K562 (cell line): Measurements from ENCODE around the gene SH3TC2. TPM values are rescaled to one million over a fixed set of nuclear protein-coding genes. Genes with fewer than 3 reads are reported as not detected.

Experiments
- ATAC-seq: fragments of 200-7000 bp; cut with Tn5 transposase; 3 replicates; pipeline ENCODE4 v1.9.1; 2020; ENCODE audit warnings: moderate library complexity
- BruUV-seq: library from RNA; stranded (reverse); fragments of 400-500 nt; replicated peaks from 2 replicates; lab custom pipeline; 2021; lab: Mats Ljungman, UMichigan
- CTCF ChIA-PET: fragments of 300-600 bp; formaldehyde crosslinking; extraction: SDS; loops from one replicate; lab custom pipeline; 2021; ENCODE audit warnings: low intra/inter-chr PET ratio; lab: Yijun Ruan, JAX
- POLR2A ChIA-PET: fragments of 300-600, 350-650 bp; sonication (Branson Sonifier 250); formaldehyde crosslinking; extraction: SDS; loops from one replicate; lab custom pipeline; 2021; ENCODE audit warnings: antibody characterized with exemption, inconsistent platforms; lab: Yijun Ruan, JAX
- DNase-seq, 4 experiments: peaks; one replicate each; pipeline versions ENCODE4 v3.0.0 to v3.0.0-alpha.2; 2011 to 2018; ENCODE audit warnings: low spot score in 3 of 4, mixed read lengths in 3 of 4; ENCODE audit errors: extremely low read depth in 1 of 4
- FAIRE-seq: peaks from 2 replicates; lab custom pipeline; 2011; peaks lifted over from hg19 to GRCh38; lab: Jason Lieb, UNC
- H2AFZ ChIP-seq: 2 replicates; pipeline ENCODE4 v1.6.0; 2011; ENCODE audit warnings: low read depth, low read length, control low read depth, inconsistent platforms
- H3K27ac ChIP-seq: fragments of 200-600 bp; 3 replicates; pipeline ENCODE4 v1.8.0; 2011; ENCODE audit warnings: low read depth, mild to moderate bottlenecking, control low read depth, inconsistent platforms, low read length, moderate library complexity, mixed read lengths; ENCODE audit errors: extremely low read depth
- H3K27me3 ChIP-seq, 2 experiments: fragments of 300-600 bp in 1 of 2; 2 replicates in 1 of 2; 3 replicates in 1 of 2; pipeline versions ENCODE4 v1.6.0 to v1.8.0; 2011; ENCODE audit warnings: inconsistent platforms in 2 of 2, low read length in 2 of 2, mild to moderate bottlenecking in 1 of 2, mixed read lengths in 1 of 2, moderate library complexity in 1 of 2; ENCODE audit not compliant: control insufficient read depth in 2 of 2, insufficient read depth in 2 of 2
- H3K36me3 ChIP-seq: fragments of 300-600 bp; 3 replicates; pipeline ENCODE4 v1.8.0; 2011; ENCODE audit warnings: mild to moderate bottlenecking, low read length, inconsistent platforms; ENCODE audit not compliant: control insufficient read depth, insufficient read depth
- H3K4me1 ChIP-seq, 2 experiments: fragments of 200-600 bp in 1 of 2; replicated peaks in 1 of 2; 2 replicates in 1 of 2; 3 replicates in 1 of 2; pipeline versions ENCODE4 v1.5.1 to v1.8.0; 2011; ENCODE audit warnings: inconsistent platforms in 2 of 2, low read length in 2 of 2, mild to moderate bottlenecking in 1 of 2, mixed read lengths in 1 of 2, moderate library complexity in 1 of 2; ENCODE audit not compliant: control insufficient read depth in 2 of 2, insufficient read depth in 2 of 2
- H3K4me2 ChIP-seq: 2 replicates; pipeline ENCODE4 v1.6.1; 2011; ENCODE audit warnings: low read length, control low read depth, inconsistent platforms, mixed read lengths; ENCODE audit not compliant: insufficient read depth
- H3K4me3 ChIP-seq: fragments of 200-600 bp; sonication (generic), shearing (Covaris generic); 2 replicates; pipeline ENCODE4 v1.5.1; 2016; ENCODE audit warnings: control low read depth, inconsistent platforms
- H3K79me2 ChIP-seq: fragments of 200-600 bp; 3 replicates; pipeline ENCODE4 v1.8.0; 2011; ENCODE audit warnings: low read length, inconsistent platforms; ENCODE audit not compliant: control insufficient read depth, insufficient read depth
- H3K9ac ChIP-seq, 2 experiments: 2 replicates each; pipeline versions ENCODE4 v1.6.0 to v1.6.1; 2011; ENCODE audit warnings: low read depth in 2 of 2, low read length in 2 of 2, control low read depth in 1 of 2, inconsistent platforms in 1 of 2, mild to moderate bottlenecking in 1 of 2, mixed read lengths in 1 of 2; ENCODE audit not compliant: insufficient read depth in 1 of 2
- H3K9me1 ChIP-seq: one replicate; pipeline ENCODE4 v1.6.0; 2011; ENCODE audit warnings: inconsistent platforms, mild to moderate bottlenecking, low read length, moderate library complexity; ENCODE audit not compliant: control insufficient read depth, insufficient read depth
- H3K9me3 ChIP-seq: replicated peaks from 2 replicates; pipeline ENCODE4 v1.5.1; 2011; ENCODE audit warnings: low read depth, low read length, inconsistent platforms; ENCODE audit not compliant: control insufficient read depth, insufficient read depth
- H4K20me1 ChIP-seq: replicated peaks from 2 replicates; pipeline ENCODE4 v1.6.1; 2011; ENCODE audit warnings: low read length, inconsistent platforms, mixed read lengths; ENCODE audit not compliant: control insufficient read depth, insufficient read depth
- CBX8 ChIP-seq: fragments of 200-600 bp; sonication (generic); IDR thresholded peaks from 2 replicates; pipeline ENCODE4 v1.6.1; 2012; ENCODE audit warnings: borderline replicate concordance, mixed run types, low read depth, mild to moderate bottlenecking, moderate library complexity, mixed read lengths, low read length, control low read depth, inconsistent platforms; ENCODE audit not compliant: poor library complexity, severe bottlenecking; ENCODE audit errors: extremely low read depth
- FOXA3 ChIP-seq, 2 experiments: fragments of 450-650 bp in 1 of 2; sonication (generic) in 1 of 2; formaldehyde crosslinking; IDR thresholded peaks in 1 of 2; conservative IDR thresholded peaks in 1 of 2; 2 replicates each; pipeline versions ENCODE4 v1.4.0 to v1.8.0; 2020 to 2022; ENCODE audit warnings: mild to moderate bottlenecking in 2 of 2, missing genetic modification reagents in 1 of 2
- SMAD4 ChIP-seq: fragments of 250-450 bp; sonication (Bioruptor Pico); conservative IDR thresholded peaks from 2 replicates; pipeline ENCODE4 v1.8.0; 2021; ENCODE audit warnings: inconsistent platforms, mild to moderate bottlenecking, moderate library complexity
- TAL1 ChIP-seq: fragments of 450-650 bp; IDR thresholded peaks from 2 replicates; pipeline ENCODE4 v1.6.1; 2016; ENCODE audit warnings: mild to moderate bottlenecking
- ZBTB49 ChIP-seq: sonication (generic); formaldehyde crosslinking; IDR thresholded peaks from 2 replicates; pipeline ENCODE4 v1.8.0; 2022; ENCODE audit warnings: missing genetic modification reagents, mild to moderate bottlenecking, borderline replicate concordance
- ZFP1 ChIP-seq: fragments of 450-650 bp; formaldehyde crosslinking; IDR thresholded peaks from 2 replicates; pipeline ENCODE4 v1.4.0; 2020; ENCODE audit warnings: mild to moderate bottlenecking, mixed read lengths
- ZNF277 ChIP-seq: fragments of 250-450 bp; sonication (Bioruptor Pico); IDR thresholded peaks from 2 replicates; pipeline ENCODE4 v1.8.0; 2022; ENCODE audit warnings: inconsistent platforms, mild to moderate bottlenecking, moderate library complexity, borderline replicate concordance
- ZNF324 ChIP-seq: fragments of 250-450 bp; sonication (Bioruptor Pico); IDR thresholded peaks from 2 replicates; pipeline ENCODE4 v1.4.0; 2020; ENCODE audit warnings: mild to moderate bottlenecking
- ZNF449 ChIP-seq: fragments of 250-450 bp; sonication (Bioruptor Pico); IDR thresholded peaks from 2 replicates; pipeline ENCODE4 v1.8.0; 2022; ENCODE audit warnings: moderate library complexity, mild to moderate bottlenecking, inconsistent platforms
- WGBS: fragments of 100-300 bp; shearing (Covaris generic); methylation state at CpG from one replicate; pipeline ENCODE4 v1.1.6; 2016; ENCODE audit warnings: low coverage, mixed read lengths; ENCODE audit not compliant: insufficient coverage; ENCODE audit errors: missing lambda C conversion rate; 5-methylcytosine and 5-hydroxymethylcytosine counted together
- in situ Hi-C: fragments of 300-500 bp; cut with MboI; formaldehyde crosslinking; loops from 4 replicates; pipeline ENCODE4 v1.15.0; 2018; ENCODE audit warnings: inconsistent platforms, mixed read lengths
- intact Hi-C: fragments of 100-400 bp; cut with micrococcal nuclease; formaldehyde crosslinking; loops from 2 replicates; pipeline ENCODE4 v1.14.2; 2022
- polyA plus RNA-seq, 8 experiments: library from polyadenylated mRNA; depleted of rRNA in 4 of 8; stranded (reverse) in 5 of 8; unstranded in 3 of 8; fragments of >200 nt; fragmentation: Nextera tagmentation in 2 of 8; fragmentation: Illumina TruSeq in 1 of 8; extraction: Ambion mirVana in 2 of 8; extraction: Trizol in 1 of 8; gene quantifications; 2 replicates each; pipeline versions ENCODE4 v1.2.1 to v1.2.3, GENCODE V29; 2011 to 2014; ENCODE audit warnings: inconsistent platforms in 1 of 8, missing spikeins in 1 of 8
- total RNA-seq, 7 experiments: library from RNA; depleted of rRNA in 6 of 7; stranded (reverse); fragments of >200 nt in 6 of 7; fragmentation: Illumina TruSeq in 2 of 7; extraction: Trizol in 2 of 7; gene quantifications; 2 replicates each; pipeline versions ENCODE4 v1.2.1 to v1.2.3, GENCODE V29; 2011 to 2021; ENCODE audit warnings: low replicate concordance in 1 of 7

SH3TC2 gene
- total and polyA plus RNA-seq, 9 of the 15 experiments (the other 6 are each of a cell fraction or from before 2014, with no cell fraction given), result 0.03 to 0.80 (median 0.55) TPM; not detected in 1

GRCh38 chr5:148996270-148996669, 66.6 kb downstream of the SH3TC2 start:
- ATAC-seq (no peak), DNase-seq (no peak), FAIRE-seq (no peak)
- Histone ChIP-seq H3K36me3 (no peaks in the 10 kb centered on the region), H3K4me2 (no peak overlapping the region), H3K9me1 (no peaks in the 10 kb centered on the region), H3K4me3 (no peak overlapping the region)
- CTCF ChIA-PET, result no interaction called here
- intact Hi-C loops, result loop anchor here (10.0 kb wide), 2 partner anchors 81 to 161 kb away; no protein-coding TSS in a partner anchor
- no TSS peak for BruUV-seq
- TF ChIP-seq SMAD4 (no peak), ZNF277 (CRISPR knock-in tag) (no peak)
- TF ChIP-seq, all 486 proteins: peak for 0
- H3K27ac ChIP-seq, result no peak overlapping the region
- in situ Hi-C loops, result no loop called here
- POLR2A ChIA-PET, result interaction anchor here (1.0 to 1.6 kb wide), 3 partner anchors 9 to 18 kb away, joined by 3 to 4 read pairs (median 4); no protein-coding TSS in a partner anchor
- H3K9me3 ChIP-seq, result no peaks in the 10 kb centered on the region
- no peak overlapping the region for H2AFZ ChIP-seq
- 0% methylated on average over 3 of the region's 3 CpGs for WGBS
- no peaks in the 10 kb centered on the region for H3K27me3 ChIP-seq
- no peak overlapping the region for H3K9ac ChIP-seq
- no peaks in the 10 kb centered on the region for H4K20me1 ChIP-seq
- no peaks in the 10 kb centered on the region for H3K4me1 ChIP-seq
- H3K79me2 ChIP-seq, result no peaks in the 10 kb centered on the region

- intact Hi-C loops (loop anchor here (10.0 kb wide), 2 partner anchors 81 to 161 kb away; no protein-coding TSS in a partner anchor), in situ Hi-C loops (no loop called here)
- H3K9me1 ChIP-seq, result no peaks in the 10 kb centered on the region
- 0% methylated on average over 2 of the region's 2 CpGs for WGBS
- H3K27ac ChIP-seq, result no peak overlapping the region
- H4K20me1 ChIP-seq, result no peaks in the 10 kb centered on the region
- ATAC-seq (no peak), DNase-seq (no peak), FAIRE-seq (no peak)
- H3K9me3 ChIP-seq, result no peaks in the 10 kb centered on the region
- POLR2A ChIA-PET, result interaction anchor here (1.0 to 1.6 kb wide), 3 partner anchors 8 to 17 kb away, joined by 3 to 4 read pairs (median 4); no protein-coding TSS in a partner anchor
- no TSS peak for BruUV-seq
- H3K36me3 ChIP-seq, result no peaks in the 10 kb centered on the region
- no peaks in the 10 kb centered on the region for H3K79me2 ChIP-seq
- H3K4me1 ChIP-seq, result no peaks in the 10 kb centered on the region
- H2AFZ ChIP-seq, result no peak overlapping the region
- H3K4me3 ChIP-seq, result no peak overlapping the region
- CTCF ChIA-PET, result no interaction called here
- H3K4me2 ChIP-seq, result no peak overlapping the region
- no peak overlapping the region for H3K9ac ChIP-seq
- no peaks in the 10 kb centered on the region for H3K27me3 ChIP-seq
- TF ChIP-seq ZBTB49 (CRISPR knock-in tag) (no peak), ZNF324 (CRISPR knock-in tag) (no peak), ZNF449 (CRISPR knock-in tag) (no peak), TAL1 (no peak), FOXA3 (CRISPR knock-in tag; conservative IDR thresholded peaks at IDR 0.05 in 1 of 2, IDR thresholded peaks at IDR 0.05 in 1 of 2) (no peak), ZFP1 (CRISPR knock-in tag) (no peak), CBX8 (no peak)
Observed at GRCh38 chr5:148995791-148996190, 67.1 kb downstream of the SH3TC2 start.
